Left hindlimb (tissue), 1 donor: ENCODE measurements around the gene HBB.
"Not testable (repeated sequence)": the region's sequence is repeated elsewhere in the genome, so short reads cannot be mapped to it uniquely, and the experiment has no call there.

Experiments
- DNase-seq: peaks from one replicate; pipeline ENCODE4 v3.0.0-alpha.2; 2018

HBB gene

DNA sequence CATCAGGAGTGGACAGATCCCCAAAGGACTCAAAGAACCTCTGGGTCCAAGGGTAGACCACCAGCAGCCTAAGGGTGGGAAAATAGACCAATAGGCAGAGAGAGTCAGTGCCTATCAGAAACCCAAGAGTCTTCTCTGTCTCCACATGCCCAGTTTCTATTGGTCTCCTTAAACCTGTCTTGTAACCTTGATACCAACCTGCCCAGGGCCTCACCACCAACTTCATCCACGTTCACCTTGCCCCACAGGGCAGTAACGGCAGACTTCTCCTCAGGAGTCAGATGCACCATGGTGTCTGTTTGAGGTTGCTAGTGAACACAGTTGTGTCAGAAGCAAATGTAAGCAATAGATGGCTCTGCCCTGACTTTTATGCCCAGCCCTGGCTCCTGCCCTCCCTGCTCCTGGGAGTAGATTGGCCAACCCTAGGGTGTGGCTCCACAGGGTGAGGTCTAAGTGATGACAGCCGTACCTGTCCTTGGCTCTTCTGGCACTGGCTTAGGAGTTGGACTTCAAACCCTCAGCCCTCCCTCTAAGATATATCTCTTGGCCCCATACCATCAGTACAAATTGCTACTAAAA, at the start of gene HBB:
Gene HBB (minus strand): TSS at position 340 of the 579 bp plus-strand sequence. CDS start 50 bp downstream, at position 290.
- no peak for DNase-seq

- no peak for DNase-seq
These were observed 48.7 kb upstream of the HBB start for GRCh38 chr11:5275369-5276110.

DNA sequence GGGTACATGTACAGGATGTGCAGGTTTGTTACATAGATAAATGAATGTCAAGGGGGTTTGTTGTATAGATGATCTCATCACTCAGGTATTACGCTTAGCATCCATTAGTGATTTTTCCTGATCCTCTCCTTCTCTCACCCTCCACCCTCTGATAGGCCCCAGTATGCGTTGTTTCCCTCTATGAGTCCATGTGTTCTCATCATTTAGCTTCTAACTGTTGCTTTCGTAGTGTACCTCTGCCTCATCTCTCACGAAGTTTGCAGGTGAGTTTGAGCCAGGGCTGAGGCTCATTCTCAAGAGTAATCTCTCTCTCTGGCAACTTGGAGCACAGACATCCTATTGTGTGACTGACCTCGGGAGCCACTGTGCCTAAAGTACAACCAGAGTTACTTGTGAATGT, 47.5 kb upstream of the HBB start:
- no peak for DNase-seq

DNA sequence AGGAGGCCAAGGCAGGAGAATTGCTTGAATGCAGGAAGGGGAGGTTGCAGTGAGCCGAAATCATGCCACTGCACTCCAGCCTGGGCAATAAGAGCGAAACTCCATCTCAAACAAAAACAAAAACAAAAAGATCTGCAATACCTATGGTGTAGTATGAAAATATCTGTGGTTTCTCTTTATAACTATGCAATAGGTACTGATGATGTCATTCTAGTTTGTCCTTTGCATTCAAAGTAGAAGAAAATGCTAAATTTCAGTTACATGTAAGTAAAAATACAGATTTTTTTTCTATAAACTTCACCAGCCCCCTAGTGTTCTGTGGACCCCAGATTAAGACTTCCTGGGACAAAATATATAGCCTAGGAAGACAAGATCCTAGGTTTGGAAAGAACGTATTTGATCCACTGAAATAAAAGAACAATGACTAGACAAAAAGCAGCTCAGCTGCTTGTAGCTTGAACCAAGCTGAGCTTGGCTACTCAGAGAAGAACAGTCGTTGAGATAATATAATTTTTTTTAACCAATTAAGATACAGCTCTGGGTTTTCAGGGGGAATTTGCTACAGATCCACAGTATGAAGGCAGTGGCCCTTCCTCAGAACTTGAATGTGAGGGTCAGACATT, 45.6 kb upstream of the HBB start:
- DNase-seq = no peak

GRCh38 chr11:5269715-5270147, 42.9 kb upstream of the HBB start, which contains the start of gene HBE1:
TSS of gene HBE1 (minus strand) at chr11:5269945. CDS start at chr11:5269890, 55 bp downstream.
- no peak for DNase-seq

GRCh38 chr11:5267033-5267563, 40.2 kb upstream of the HBB start:
- DNase-seq = no peak

DNA sequence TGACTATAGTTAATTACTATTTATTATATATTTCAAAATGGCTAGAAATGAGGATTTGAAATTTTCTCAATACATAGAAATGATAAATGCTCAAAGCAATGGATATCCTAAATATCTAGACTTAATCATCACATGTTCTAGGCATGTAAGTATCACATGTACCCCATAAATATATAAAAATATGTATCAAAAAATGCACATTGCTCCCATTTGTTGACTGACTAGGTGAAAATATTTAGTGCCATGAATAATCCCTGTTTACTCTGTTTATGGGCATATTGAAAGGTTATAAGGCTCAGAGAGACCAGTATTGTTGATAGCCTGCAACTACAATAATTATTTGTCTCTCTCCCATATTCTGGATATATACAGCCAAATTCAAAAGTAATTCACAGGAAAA, 39.7 kb upstream of the HBB start:
- DNase-seq = no peak

DNA sequence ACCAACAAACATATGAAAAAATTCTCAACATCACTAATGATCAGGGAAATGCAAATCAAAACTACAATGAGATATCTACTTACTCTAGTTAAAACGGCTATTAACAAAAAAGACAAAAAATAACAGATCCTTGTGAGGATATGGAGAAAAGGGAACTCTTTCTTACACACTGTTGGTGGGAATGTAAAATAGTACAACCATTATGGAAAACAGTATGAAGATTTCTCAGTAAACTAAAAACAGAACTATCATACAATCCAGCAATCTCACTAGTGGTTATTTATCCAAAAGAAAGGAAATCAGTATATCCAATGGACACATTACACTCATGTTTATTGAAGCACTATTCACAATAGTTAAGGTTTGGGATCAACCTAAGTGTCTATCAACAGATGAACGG, 39.0 kb upstream of the HBB start:
- DNase-seq = no peak

- no peak for DNase-seq
These were observed 31.8 kb upstream of the HBB start for GRCh38 chr11:5258543-5259262.

GRCh38 chr11:5257296-5257695, 30.4 kb upstream of the HBB start:
- no peak for DNase-seq

DNA sequence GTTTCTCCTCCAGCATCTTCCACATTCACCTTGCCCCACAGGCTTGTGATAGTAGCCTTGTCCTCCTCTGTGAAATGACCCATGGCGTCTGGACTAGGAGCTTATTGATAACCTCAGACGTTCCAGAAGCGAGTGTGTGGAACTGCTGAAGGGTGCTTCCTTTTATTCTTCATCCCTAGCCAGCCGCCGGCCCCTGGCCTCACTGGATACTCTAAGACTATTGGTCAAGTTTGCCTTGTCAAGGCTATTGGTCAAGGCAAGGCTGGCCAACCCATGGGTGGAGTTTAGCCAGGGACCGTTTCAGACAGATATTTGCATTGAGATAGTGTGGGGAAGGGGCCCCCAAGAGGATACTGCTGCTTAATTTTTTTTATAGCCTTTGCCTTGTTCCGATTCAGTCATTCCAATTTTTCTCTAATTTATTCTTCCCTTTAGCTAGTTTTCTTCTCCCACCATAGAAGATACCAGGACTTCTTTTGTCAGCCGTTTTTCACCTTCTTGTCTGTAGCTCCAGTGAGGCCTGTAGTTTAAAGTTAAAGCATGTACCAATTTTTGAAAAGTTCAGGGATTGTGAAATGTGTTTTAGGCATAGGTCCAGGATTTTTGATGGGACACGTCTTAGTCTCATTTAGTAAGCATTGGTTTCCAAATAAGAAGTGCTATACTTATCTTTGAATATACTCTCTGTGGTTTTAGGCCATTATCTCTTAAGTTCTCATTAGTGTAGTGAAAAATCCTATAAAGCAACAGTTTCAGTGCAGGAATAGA, 28.0 kb upstream of the HBB start, which contains the start of gene HBG2:
Gene HBG2 (minus strand): TSS at position 136 of the 768 bp plus-strand sequence. CDS start 53 bp downstream, at position 83.
- DNase-seq = not testable (repeated sequence)

DNA sequence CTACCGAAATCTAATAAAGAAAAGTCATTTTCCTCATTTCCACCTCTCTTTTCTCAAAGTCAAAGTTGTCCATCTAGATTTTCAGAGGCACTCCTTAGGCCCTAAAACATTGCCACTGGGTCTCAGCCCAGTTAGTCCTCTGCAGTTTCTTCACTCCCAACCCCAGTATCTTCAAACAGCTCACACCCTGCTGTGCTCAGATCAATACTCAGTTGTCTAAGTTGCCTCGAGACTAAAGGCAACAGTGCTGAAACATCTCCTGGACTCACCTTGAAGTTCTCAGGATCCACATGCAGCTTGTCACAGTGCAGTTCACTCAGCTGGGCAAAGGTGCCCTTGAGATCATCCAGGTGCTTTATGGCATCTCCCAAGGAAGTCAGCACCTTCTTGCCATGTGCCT, 27.2 kb upstream of the HBB start:
- DNase-seq = not testable (repeated sequence)

GRCh38 chr11:5253440-5253839, 26.6 kb upstream of the HBB start:
- not testable (repeated sequence) for DNase-seq

DNA sequence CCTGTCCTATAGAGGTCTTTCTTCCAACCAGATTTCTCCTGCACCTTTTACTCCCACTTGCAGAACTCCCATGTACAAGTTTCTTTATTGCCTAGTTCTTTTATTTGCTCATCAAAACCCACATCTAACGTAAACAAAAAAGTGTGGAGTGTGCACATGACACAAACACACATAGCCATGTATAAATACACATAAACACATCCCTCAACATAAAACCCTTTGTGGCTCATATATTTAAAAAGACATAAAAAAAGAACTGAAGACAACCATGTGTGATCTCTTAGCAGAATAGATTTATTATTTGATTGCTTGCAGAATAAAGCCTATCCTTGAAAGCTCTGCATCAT, 26.0 kb upstream of the HBB start:
- no peak for DNase-seq

DNA sequence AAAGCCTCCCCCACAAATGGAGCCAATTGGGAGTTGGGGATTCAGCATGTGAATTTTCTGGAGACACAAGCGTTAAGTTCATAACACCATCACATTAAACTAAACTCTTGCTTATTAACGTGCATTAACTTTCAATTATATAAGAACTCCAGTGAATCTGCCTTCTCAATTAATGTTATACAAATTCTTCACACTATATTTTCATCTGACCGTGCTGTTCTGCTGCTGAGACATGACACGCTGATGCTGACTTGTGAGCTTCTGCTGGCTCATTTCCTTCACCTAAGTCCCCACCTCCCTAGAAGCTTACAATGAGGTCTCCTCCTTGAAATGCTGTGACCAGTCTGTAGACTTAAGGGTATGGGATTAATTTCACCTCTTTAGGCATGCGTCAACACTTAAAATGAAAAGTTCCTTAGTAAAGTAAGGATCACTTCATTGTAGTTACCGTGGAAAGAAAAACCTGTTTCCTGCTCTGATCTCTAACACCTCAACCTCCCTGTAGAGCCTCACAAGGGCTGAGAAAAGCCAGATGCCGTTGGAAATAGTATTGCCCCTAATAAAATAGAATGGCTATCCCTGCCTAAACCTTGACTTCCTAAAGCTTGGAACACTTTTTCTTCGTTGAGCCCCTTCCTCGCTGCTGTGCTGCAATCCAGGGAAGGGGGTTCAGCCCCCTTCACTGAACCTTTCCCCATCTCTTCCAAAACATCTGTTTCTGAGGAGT, 25.5 kb upstream of the HBB start:
- DNase-seq = no peak

DNA sequence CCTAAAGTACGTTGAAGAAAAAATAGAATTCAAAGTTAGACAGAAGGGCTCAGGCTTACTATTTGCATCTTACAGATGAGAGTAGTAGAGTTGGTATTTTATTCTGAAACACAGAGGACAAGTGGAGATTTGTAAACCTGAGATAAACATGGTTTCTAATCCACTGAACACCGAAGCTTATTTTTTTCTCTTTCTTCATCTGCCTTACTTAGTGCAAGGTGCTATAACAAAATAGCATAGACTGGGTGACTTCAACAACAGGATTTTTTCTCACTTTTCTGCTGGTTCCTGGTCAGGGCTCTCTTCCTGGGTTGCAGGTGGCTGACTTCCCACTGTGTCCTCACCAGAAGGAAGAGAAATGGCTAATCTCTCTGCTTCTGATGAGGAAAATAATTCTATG, 24.9 kb upstream of the HBB start:
- DNase-seq = no peak

DNA sequence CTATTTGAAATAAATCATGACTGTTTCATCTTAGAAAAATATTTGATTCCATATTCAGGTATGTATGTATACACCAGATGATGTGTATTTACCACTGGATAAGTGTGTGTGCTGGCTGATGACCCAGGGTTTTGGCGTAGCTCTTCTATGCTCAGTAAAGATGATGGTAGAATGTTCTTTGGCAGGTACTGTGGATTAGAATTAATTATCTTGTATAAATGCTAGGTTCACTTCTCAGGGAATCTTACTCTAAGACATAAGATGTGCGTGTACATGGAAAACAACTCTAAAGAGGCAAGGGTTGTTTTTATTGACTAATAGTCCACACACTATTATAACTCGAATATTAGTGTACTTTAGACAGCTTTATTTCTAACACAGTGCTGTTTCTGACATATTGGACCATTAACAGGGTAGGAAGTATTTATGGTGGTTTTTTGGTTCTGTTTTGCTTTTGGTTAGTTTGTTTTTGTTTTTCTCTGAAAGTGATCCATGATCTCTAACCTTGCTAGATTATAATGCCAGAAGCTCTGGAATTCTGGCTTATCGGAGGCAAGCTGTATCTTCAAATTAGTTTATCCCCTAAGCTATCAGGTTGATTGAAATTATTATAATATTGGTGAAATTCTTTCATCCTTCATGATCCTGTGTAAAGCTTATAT, 23.8 kb upstream of the HBB start:
- no peak for DNase-seq

DNA sequence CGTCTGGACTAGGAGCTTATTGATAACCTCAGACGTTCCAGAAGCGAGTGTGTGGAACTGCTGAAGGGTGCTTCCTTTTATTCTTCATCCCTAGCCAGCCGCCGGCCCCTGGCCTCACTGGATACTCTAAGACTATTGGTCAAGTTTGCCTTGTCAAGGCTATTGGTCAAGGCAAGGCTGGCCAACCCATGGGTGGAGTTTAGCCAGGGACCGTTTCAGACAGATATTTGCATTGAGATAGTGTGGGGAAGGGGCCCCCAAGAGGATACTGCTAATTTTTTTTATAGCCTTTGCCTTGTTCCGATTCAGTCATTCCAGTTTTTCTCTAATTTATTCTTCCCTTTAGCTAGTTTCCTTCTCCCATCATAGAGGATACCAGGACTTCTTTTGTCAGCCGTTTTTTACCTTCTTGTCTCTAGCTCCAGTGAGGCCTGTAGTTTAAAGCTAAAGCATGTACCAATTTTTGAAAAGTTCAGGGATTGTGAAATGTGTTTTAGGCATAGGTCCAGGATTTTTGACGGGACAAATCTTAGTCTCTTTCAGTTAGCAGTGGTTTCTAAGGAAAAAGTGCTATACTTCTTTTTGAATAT, 23.0 kb upstream of the HBB start, which contains the start of gene HBG1:
Gene HBG1 (minus strand): TSS at position 51 of the 590 bp plus-strand sequence. CDS start 53 bp downstream, outside the sequence.
- DNase-seq = not testable (repeated sequence)

- DNase-seq = not testable (repeated sequence)
These were observed 21.6 kb upstream of the HBB start for GRCh38 chr11:5248498-5248897.

DNA sequence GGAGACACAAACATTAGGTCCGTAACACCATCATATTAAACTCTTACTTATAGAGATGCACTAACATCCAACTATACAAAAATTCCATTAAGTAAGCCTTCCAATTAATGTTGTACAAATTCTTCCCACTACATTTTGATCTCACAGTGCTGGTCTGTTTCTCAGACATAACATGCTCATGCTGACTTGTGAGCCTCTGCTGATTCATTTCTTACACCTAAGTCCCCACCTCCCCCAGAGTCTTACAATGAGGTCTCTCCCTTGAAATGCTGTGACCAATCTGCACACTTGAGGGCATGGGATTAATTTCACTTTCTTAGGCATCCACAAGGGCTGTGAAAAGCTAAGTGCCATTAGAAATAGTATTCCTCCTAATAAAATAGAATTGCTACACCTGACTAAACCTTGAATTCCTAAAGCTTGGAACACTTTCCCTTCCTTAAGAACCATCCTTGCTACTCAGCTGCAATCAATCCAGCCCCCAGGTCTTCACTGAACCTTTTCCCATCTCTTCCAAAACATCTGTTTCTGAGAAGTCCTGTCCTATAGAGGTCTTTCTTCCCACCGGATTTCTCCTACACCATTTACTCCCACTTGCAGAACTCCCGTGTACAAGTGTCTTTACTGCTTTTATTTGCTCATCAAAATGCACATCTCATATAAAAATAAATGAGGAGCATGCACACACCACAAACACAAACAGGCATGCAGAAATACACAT, 20.8 kb upstream of the HBB start:
- DNase-seq = no peak
